GM12872 (cell line): ENCODE data around the gene CLCA1.

ENCODE experiments used
- TF ChIP-seq, protein P1 (sequence below): IDR thresholded peaks from 3 replicates; pipeline ENCODE4 v1.5.1; 2011; ENCODE audit warnings: low read depth, mild to moderate bottlenecking, low read length, moderate library complexity; ENCODE audit not compliant: insufficient read depth

CLCA1 gene

DNA sequence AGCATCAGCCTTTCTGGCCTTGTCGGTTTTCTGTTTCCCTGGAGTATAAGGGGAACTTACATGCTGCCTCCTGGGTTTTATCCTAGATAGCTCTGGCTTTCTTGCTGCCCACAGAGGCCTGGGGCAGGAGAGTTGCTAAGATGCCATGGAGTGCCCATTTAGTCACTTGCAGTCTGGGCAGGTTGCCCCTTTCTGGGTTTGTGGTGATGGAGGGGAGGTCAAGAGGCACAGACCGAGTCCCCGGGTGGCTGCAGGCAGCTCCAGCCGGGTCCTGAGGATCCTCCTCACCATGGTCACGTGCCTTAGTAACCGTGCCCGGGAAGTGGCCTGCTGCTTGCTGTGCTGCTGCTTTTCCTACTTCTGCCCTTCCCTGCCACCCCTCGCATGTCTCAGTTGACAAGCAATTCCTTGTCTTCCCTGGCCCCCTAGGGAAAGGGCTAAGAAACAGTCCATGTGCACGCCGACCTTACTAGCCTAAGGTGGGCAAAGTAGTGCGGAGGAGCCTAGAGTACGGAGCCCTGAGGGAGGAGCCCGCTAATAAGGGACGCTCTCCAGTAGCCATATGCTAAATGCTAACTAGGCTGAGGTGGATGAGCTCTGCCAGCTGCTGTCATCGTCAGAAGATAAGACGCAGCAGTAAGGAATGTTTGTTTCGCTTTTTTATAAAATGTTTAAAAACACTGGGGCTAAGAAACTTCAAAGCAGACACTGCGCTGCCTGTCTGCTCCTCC, 34.8 kb downstream of the CLCA1 start:
- TF ChIP-seq, protein P1, sequence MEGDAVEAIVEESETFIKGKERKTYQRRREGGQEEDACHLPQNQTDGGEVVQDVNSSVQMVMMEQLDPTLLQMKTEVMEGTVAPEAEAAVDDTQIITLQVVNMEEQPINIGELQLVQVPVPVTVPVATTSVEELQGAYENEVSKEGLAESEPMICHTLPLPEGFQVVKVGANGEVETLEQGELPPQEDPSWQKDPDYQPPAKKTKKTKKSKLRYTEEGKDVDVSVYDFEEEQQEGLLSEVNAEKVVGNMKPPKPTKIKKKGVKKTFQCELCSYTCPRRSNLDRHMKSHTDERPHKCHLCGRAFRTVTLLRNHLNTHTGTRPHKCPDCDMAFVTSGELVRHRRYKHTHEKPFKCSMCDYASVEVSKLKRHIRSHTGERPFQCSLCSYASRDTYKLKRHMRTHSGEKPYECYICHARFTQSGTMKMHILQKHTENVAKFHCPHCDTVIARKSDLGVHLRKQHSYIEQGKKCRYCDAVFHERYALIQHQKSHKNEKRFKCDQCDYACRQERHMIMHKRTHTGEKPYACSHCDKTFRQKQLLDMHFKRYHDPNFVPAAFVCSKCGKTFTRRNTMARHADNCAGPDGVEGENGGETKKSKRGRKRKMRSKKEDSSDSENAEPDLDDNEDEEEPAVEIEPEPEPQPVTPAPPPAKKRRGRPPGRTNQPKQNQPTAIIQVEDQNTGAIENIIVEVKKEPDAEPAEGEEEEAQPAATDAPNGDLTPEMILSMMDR = no peak

- TF ChIP-seq, protein P1 = no peak
Measured at GRCh38 chr1:86504137-86504479, 35.4 kb downstream of the CLCA1 start.

GRCh38 chr1:86504895-86505563, 36.3 kb downstream of the CLCA1 start:
- TF ChIP-seq, protein P1 = no peak

GRCh38 chr1:86505564-86505902, 36.8 kb downstream of the CLCA1 start:
- TF ChIP-seq, protein P1 = no peak

DNA sequence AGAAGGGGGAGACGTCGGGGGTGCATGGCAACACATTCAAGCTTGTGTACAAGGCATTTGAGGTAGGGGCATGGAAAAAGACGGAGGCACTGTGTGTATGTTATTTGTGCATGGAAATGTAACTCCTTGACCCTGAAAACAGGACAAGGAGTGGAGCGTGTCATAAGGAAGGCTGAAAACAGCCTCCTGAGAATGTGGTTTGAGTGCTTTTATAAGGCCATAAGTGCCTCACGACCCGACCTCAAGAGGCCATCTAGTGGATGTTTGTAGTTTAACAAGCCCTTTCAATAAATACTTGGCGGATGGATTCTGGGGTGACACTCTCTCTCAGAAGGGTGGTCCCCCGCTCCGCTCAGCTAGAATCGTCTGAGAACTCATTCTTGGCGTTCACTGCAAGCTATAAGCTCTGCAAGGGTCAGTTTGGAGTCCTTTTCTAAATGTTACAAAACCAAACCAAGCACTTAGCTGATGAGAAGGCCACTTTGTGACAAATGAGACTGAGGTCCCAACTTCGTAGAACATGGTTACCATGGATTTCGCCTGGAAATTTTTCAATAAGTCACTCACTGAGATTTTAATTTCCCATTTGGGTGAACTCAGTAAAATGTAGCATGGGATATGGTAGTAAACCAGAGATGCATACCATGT, 39.3 kb downstream of the CLCA1 start:
- TF ChIP-seq, protein P1 = peak; percentile 63

DNA sequence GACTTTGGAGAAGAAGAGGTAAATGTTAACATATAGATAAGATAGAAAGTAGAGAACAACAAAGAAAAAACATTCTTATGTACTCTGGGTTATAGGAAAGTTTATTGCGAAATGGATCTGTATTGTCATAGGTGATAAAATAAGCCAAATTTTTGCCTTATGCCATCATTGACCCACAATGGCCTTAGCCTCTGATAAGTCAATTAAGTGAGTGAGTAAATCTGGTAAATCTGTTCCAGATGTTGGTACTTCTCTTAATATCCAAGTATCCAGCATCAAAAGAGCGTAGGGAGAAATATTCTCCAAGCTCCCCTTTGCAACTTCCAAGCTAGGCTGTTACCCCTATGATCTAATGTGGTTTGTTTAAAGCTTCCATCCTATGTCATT, 39.8 kb downstream of the CLCA1 start:
- TF ChIP-seq, protein P1 = no peak

DNA sequence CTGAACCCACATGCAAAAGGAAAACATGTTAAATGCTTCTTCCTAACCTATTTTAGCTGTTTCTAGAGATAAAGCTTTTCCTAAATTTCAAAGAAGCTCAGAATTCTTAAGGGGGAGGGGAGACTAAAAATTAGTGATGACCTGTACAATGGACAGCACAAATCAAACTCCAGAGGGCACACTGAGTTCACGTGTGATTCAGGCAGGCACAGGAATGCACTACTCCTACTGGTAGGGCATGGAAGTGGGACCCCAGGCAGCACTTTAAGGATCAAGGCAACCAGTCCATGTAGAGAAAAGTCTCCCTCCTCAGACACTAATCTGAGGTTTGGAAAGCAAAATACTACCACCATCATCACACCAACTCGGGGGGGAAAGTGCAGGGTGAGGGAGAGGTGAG, 46.9 kb downstream of the CLCA1 start:
- TF ChIP-seq, protein P1 = 0 out of 3 replicates have a peak, but pooled peaks have one; percentile 23
